Activated CD4-positive, alpha-beta T cell treated with anti-CD3 and anti-CD28 coated beads for 24 hours (primary cell): ENCODE results near the gene B4GALT3.

ENCODE experiments used
- DNase-seq, 2 donors: peaks; one replicate each; pipeline ENCODE4 v3.0.0-alpha.2; 2020; ENCODE audit warnings: low read depth in 2 of 2

B4GALT3 gene

GRCh38 chr1:161128591-161129420, 48.5 kb downstream of the B4GALT3 start:
- DNase-seq = no peak

- no peak for DNase-seq
These were observed 49.7 kb downstream of the B4GALT3 start for GRCh38 chr1:161127649-161128048.

- no peak for DNase-seq
These were observed 54.3 kb downstream of the B4GALT3 start for GRCh38 chr1:161122967-161123366.

GRCh38 chr1:161121834-161122233, 55.5 kb downstream of the B4GALT3 start:
- no peak for DNase-seq
